ENCODE results near the gene RNF157.
"Not testable (repeated sequence)": the region's sequence is repeated elsewhere in the genome, so short reads cannot be mapped to it uniquely, and the experiment has no call there.

Gene RNF157

GRCh38 chr17:76236603-76237002 is 3.7 kb downstream of the RNF157 start:
- no peak overlapping the region for H3K27ac ChIP-seq (ENCODE audit: low read depth, low read length)
- H3K4me1 ChIP-seq (ENCODE audit: insufficient read depth, low read length): peaks cover 6% of the 10 kb centered on the region
- H3K4me3 ChIP-seq (ENCODE audit: low read depth in 1 of 2, low read length in 2 of 2): no peak overlapping the region
- H3K27me3 ChIP-seq (ENCODE audit: control insufficient read depth in 1 of 2, insufficient read depth in 2 of 2, low read length in 2 of 2): peaks cover 1 to 11% of the 10 kb centered on the region in 2 donors
- no peak overlapping the region for H3K9ac ChIP-seq (ENCODE audit: low read length)
- H3K9me3 ChIP-seq (ENCODE audit: low read length): no peaks in the 10 kb centered on the region
- no peaks in the 10 kb centered on the region for H3K36me3 ChIP-seq (ENCODE audit: insufficient read depth, low read length)

DNA sequence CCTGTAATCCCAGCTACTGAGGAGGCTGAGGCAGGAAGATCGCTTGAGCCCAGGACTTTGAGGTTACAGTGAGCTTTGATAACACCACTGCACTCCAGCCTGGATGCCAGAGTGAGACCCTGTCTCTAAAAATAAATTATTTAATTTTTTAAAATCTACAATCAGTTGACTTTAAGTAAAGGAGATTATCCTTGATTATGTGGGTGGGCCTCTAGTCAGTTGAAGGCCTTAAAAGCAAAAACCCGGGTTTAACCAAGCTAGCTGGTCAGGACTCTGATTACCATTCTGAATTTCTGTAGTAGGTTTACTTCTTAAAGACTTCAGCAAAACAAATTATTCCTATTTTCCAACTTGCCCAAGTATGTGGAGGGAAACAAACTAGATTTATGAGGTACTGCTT is 4.4 kb downstream of the RNF157 start:
- Histone ChIP-seq H3K4me1 (ENCODE audit: insufficient read depth, low read length) (peaks cover 1% of the 10 kb centered on the region), H3K9ac (ENCODE audit: low read length) (no peak overlapping the region), H3K27ac (ENCODE audit: low read depth, low read length) (no peak overlapping the region), H3K9me3 (ENCODE audit: low read length) (no peaks in the 10 kb centered on the region), H3K27me3 (ENCODE audit: control insufficient read depth in 1 of 2, insufficient read depth in 2 of 2, low read length in 2 of 2) (peaks cover 0 to 8% of the 10 kb centered on the region in 2 donors), H3K4me3 (ENCODE audit: low read depth in 1 of 2, low read length in 2 of 2) (no peak overlapping the region), H3K36me3 (ENCODE audit: insufficient read depth, low read length) (no peaks in the 10 kb centered on the region)

DNA sequence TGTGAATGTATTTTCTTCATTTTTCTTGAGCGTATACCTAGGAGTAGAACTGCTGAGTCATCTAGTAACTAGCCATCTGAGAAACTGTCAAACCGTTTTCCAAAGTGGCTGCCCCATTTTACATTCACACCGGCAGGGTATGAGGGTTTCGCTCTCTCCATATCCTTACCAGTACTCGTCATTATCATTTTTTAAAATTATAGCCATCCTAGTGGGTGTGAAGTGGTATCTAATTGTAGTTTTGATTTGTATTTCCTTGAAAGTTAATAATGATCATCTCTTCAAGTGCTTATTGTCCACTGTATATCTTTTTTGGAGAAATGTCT is 6.0 kb downstream of the RNF157 start:
- Histone ChIP-seq H3K27ac (ENCODE audit: low read depth, low read length) (no peak overlapping the region), H3K9me3 (ENCODE audit: low read length) (no peaks in the 10 kb centered on the region), H3K4me1 (ENCODE audit: insufficient read depth, low read length) (no peaks in the 10 kb centered on the region), H3K36me3 (ENCODE audit: insufficient read depth, low read length) (no peaks in the 10 kb centered on the region), H3K27me3 (ENCODE audit: control insufficient read depth in 1 of 2, insufficient read depth in 2 of 2, low read length in 2 of 2) (no peaks in the 10 kb centered on the region), H3K9ac (ENCODE audit: low read length) (no peak overlapping the region), H3K4me3 (ENCODE audit: low read depth in 1 of 2, low read length in 2 of 2) (no peak overlapping the region)

DNA sequence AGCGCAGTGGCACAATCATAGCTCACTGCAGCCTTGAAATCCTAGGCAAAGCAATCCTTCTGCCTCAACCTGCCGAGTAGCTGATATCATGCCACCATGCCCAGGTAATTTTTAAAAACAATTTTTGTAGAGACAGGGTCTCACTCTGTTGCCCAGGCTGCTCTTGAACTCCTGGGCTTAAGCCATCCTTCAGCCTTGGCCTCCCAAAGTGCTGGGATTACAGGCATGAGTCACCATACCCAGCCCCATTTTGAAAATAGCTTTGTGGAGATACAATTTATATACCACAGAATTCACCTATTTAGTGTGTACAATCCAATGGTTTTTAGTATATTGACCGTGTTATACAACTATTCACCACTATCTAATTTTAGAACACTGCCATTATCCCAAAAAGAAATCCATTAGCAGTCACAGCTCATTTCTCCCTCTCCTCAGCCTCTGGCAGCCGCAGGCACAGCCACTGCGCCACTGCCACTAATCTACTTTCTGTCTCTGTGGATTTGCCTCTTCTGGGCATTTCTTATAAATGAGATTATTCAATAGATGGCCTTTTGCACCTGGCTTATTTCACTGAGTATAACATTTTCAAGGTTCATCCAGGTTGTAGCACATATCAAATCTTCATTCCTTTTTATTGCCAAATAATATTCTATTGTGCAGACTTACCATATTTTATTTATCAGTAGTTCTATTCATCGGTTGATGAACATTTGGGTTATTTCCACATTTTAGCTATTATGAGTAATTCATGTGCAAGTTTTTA is 6.5 kb downstream of the RNF157 start:
- H3K4me3 ChIP-seq (ENCODE audit: low read depth in 1 of 2, low read length in 2 of 2): no peak overlapping the region
- H3K27me3 ChIP-seq (ENCODE audit: control insufficient read depth in 1 of 2, insufficient read depth in 2 of 2, low read length in 2 of 2): no peaks in the 10 kb centered on the region
- H3K27ac ChIP-seq (ENCODE audit: low read depth, low read length): no peak overlapping the region
- H3K36me3 ChIP-seq (ENCODE audit: insufficient read depth, low read length): no peaks in the 10 kb centered on the region
- H3K9me3 ChIP-seq (ENCODE audit: low read length): no peaks in the 10 kb centered on the region
- no peak overlapping the region for H3K9ac ChIP-seq (ENCODE audit: low read length)
- H3K4me1 ChIP-seq (ENCODE audit: insufficient read depth, low read length): no peaks in the 10 kb centered on the region

DNA sequence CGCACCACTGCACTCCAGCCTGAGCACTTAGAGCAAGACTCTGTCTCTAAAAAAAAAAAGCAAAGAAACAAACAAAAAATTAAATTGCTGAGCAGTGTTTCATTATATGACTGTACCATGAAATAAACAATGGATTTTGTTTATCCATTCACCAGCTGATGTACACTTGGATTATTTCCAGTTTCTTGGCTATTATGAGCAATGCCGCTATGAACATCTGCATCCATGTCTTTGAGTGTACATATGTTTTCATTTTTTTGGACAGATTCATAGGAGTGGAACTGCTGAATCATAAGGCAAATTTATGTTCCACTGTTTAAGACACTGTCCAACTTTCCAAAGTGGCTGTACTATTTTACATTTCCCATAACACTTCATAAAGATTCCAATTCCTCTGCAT is 8.0 kb downstream of the RNF157 start:
- Histone ChIP-seq H3K9ac (ENCODE audit: low read length) (no peak overlapping the region), H3K9me3 (ENCODE audit: low read length) (no peaks in the 10 kb centered on the region), H3K27me3 (ENCODE audit: control insufficient read depth in 1 of 2, insufficient read depth in 2 of 2, low read length in 2 of 2) (no peaks in the 10 kb centered on the region), H3K27ac (ENCODE audit: low read depth, low read length) (no peak overlapping the region), H3K4me1 (ENCODE audit: insufficient read depth, low read length) (no peaks in the 10 kb centered on the region), H3K4me3 (ENCODE audit: low read depth in 1 of 2, low read length in 2 of 2) (no peak overlapping the region), H3K36me3 (ENCODE audit: insufficient read depth, low read length) (no peaks in the 10 kb centered on the region)

DNA sequence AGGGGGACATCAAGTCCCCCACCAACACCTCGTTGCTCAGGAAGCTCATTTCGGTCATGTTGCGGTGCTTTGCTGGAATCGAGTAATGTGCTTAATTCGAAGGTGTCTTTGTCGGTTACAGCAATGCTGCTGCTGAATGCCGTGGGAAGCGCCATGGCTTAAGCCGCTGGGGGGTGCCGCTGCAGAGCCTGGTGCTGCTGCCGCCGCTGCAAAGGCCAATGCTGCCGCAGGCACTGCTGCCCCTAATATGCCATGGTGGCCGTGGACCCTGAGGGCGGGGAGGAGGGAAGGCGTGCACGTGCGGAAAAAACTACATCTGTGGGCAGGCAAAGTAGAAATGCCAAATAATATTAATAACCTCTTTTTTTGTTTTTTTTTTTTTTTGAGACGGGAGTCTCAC is 13.5 kb downstream of the RNF157 start:
- not testable (repeated sequence) for H3K27ac ChIP-seq (ENCODE audit: low read depth, low read length); H3K36me3 ChIP-seq (ENCODE audit: insufficient read depth, low read length); H3K4me1 ChIP-seq (ENCODE audit: insufficient read depth, low read length); H3K9me3 ChIP-seq (ENCODE audit: low read length); H3K4me3 ChIP-seq (ENCODE audit: low read depth in 1 of 2, low read length in 2 of 2); H3K9ac ChIP-seq (ENCODE audit: low read length); H3K27me3 ChIP-seq (ENCODE audit: control insufficient read depth in 1 of 2, insufficient read depth in 2 of 2, low read length in 2 of 2)

DNA sequence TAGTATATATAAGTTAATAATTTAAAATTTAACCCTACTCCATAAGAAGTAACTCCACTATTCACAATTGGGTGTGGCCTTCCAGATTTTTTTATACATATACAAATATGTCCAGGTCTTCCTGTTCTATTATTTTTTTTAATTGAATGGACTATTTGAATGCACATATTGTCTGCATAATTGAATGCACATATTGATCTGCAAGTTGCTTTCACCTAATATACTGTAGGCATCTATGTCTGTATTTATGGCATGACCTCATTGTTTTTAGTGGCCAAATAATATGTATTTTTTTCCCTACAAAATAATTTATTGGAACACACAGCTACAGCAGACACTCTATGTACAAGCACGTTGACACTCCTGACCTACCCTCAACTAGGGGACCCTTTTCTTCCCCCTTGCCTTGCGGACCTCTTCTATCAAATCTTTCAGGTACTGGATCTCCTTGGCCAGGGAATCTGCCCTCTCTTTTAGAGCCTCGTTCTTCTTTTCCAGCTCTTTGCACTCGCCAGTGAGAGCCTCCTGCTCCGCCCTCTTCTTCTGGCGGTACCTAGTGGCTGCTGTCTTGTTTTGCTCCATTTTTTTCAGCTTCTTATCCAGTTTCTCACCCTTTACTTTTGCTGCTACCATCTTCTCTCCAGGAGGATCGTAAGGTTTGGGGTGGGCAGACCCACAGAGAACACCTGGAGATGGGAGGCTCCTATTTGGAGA is 14.8 kb downstream of the RNF157 start:
- not testable (repeated sequence) for H3K9ac ChIP-seq (ENCODE audit: low read length); H3K27ac ChIP-seq (ENCODE audit: low read depth, low read length); H3K27me3 ChIP-seq (ENCODE audit: control insufficient read depth in 1 of 2, insufficient read depth in 2 of 2, low read length in 2 of 2); H3K4me1 ChIP-seq (ENCODE audit: insufficient read depth, low read length); H3K9me3 ChIP-seq (ENCODE audit: low read length); H3K4me3 ChIP-seq (ENCODE audit: low read depth in 1 of 2, low read length in 2 of 2); H3K36me3 ChIP-seq (ENCODE audit: insufficient read depth, low read length)

GRCh38 chr17:76223802-76224201 is 16.5 kb downstream of the RNF157 start:
- no peaks in the 10 kb centered on the region for H3K9me3 ChIP-seq (ENCODE audit: low read length)
- H3K27ac ChIP-seq (ENCODE audit: low read depth, low read length): no peak overlapping the region
- H3K27me3 ChIP-seq (ENCODE audit: control insufficient read depth in 1 of 2, insufficient read depth in 2 of 2, low read length in 2 of 2): no peaks in the 10 kb centered on the region
- no peaks in the 10 kb centered on the region for H3K36me3 ChIP-seq (ENCODE audit: insufficient read depth, low read length)
- H3K9ac ChIP-seq (ENCODE audit: low read length): no peak overlapping the region
- no peak overlapping the region for H3K4me3 ChIP-seq (ENCODE audit: low read depth in 1 of 2, low read length in 2 of 2)
- no peaks in the 10 kb centered on the region for H3K4me1 ChIP-seq (ENCODE audit: insufficient read depth, low read length)

- no peak overlapping the region for H3K4me3 ChIP-seq (ENCODE audit: low read depth in 1 of 2, low read length in 2 of 2)
- H3K36me3 ChIP-seq (ENCODE audit: insufficient read depth, low read length): no peaks in the 10 kb centered on the region
- H3K9ac ChIP-seq (ENCODE audit: low read length): no peak overlapping the region
- no peaks in the 10 kb centered on the region for H3K4me1 ChIP-seq (ENCODE audit: insufficient read depth, low read length)
- H3K27ac ChIP-seq (ENCODE audit: low read depth, low read length): no peak overlapping the region
- H3K9me3 ChIP-seq (ENCODE audit: low read length): no peaks in the 10 kb centered on the region
- no peaks in the 10 kb centered on the region for H3K27me3 ChIP-seq (ENCODE audit: control insufficient read depth in 1 of 2, insufficient read depth in 2 of 2, low read length in 2 of 2)
Measured at GRCh38 chr17:76219670-76220383, 20.5 kb downstream of the RNF157 start.

DNA sequence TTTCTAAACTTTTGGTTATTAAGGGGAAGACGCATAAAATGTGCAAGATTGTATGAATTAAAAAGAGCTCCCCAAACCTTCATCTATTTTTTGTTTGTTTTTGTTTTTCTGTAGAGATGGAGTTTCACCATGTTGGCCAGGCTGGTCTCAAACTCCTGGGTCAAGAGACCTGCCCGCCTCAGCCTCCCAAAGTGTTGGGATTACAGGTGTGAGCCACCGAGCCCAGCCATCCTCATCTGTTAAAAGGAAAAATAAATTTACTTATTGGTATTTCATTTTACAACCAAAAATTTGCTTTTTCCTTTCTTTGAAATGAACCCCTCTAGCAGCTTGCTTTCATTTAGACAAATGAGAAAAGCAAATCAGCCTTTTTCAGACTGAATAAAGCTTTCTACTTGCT is 23.2 kb downstream of the RNF157 start:
- H3K4me3 ChIP-seq (ENCODE audit: low read depth in 1 of 2, low read length in 2 of 2): no peak overlapping the region

GRCh38 chr17:76213491-76213890 is 26.8 kb downstream of the RNF157 start:
- Histone ChIP-seq H3K9ac (ENCODE audit: low read length) (no peak overlapping the region), H3K27me3 (ENCODE audit: control insufficient read depth in 1 of 2, insufficient read depth in 2 of 2, low read length in 2 of 2) (no peaks in the 10 kb centered on the region), H3K36me3 (ENCODE audit: insufficient read depth, low read length) (no peaks in the 10 kb centered on the region), H3K9me3 (ENCODE audit: low read length) (no peaks in the 10 kb centered on the region), H3K4me1 (ENCODE audit: insufficient read depth, low read length) (no peaks in the 10 kb centered on the region), H3K27ac (ENCODE audit: low read depth, low read length) (no peak overlapping the region), H3K4me3 (ENCODE audit: low read depth in 1 of 2, low read length in 2 of 2) (no peak overlapping the region)

More for the DNA sequence above, 23.2 kb downstream of the RNF157 start:
- no peak overlapping the region for H3K9ac ChIP-seq (ENCODE audit: low read length)
- H3K36me3 ChIP-seq (ENCODE audit: insufficient read depth, low read length): no peaks in the 10 kb centered on the region
- H3K9me3 ChIP-seq (ENCODE audit: low read length): no peaks in the 10 kb centered on the region
- H3K4me1 ChIP-seq (ENCODE audit: insufficient read depth, low read length): no peaks in the 10 kb centered on the region
- no peaks in the 10 kb centered on the region for H3K27me3 ChIP-seq (ENCODE audit: control insufficient read depth in 1 of 2, insufficient read depth in 2 of 2, low read length in 2 of 2)
- no peak overlapping the region for H3K27ac ChIP-seq (ENCODE audit: low read depth, low read length)
